Mesothelial cell of epicardium (in vitro differentiated cells): Measurements from ENCODE around the gene DENND4B. TPM values are rescaled to one million over a fixed set of nuclear protein-coding genes. Genes with fewer than 3 reads are reported as not detected.

Experiments used
- DNase-seq, 2 experiments: peaks; one replicate each; pipeline ENCODE4 v3.0.0; 2021; ENCODE audit warnings: low spot score in 2 of 2; ENCODE audit not compliant: unreplicated experiment in 2 of 2
- H3K27ac Mint-ChIP-seq: 2 replicates; pipeline ENCODE4 v1.8.0; 2021; ENCODE audit warnings: mixed read lengths
- H3K27me3 Mint-ChIP-seq: 2 replicates; pipeline ENCODE4 v1.8.0; 2021; ENCODE audit warnings: low read depth, mixed read lengths
- H3K36me3 Mint-ChIP-seq: 2 replicates; pipeline ENCODE4 v1.8.0; 2021; ENCODE audit warnings: mixed read lengths
- H3K4me1 Mint-ChIP-seq: 2 replicates; pipeline ENCODE4 v1.8.0; 2021; ENCODE audit warnings: mixed read lengths
- H3K4me3 Mint-ChIP-seq: 2 replicates; pipeline ENCODE4 v1.8.0; 2021; ENCODE audit warnings: mild to moderate bottlenecking, moderate library complexity, mixed read lengths
- H3K9me3 Mint-ChIP-seq: 2 replicates; pipeline ENCODE4 v1.8.0; 2021; ENCODE audit warnings: mixed read lengths
- total RNA-seq: library from RNA; stranded (reverse); gene quantifications from 3 replicates; pipeline ENCODE4 v1.2.1, GENCODE V29; 2021
- TF ChIP-seq, protein P1 (sequence below): fragments of 200-600 bp; sonication (generic); IDR thresholded peaks from one replicate; pipeline ENCODE4 v1.5.0; 2021; ENCODE audit warnings: antibody characterized with exemption; ENCODE audit not compliant: unreplicated experiment

Gene DENND4B
- total RNA-seq, 1 donor from 2014 or later: 63.1 TPM

DNA sequence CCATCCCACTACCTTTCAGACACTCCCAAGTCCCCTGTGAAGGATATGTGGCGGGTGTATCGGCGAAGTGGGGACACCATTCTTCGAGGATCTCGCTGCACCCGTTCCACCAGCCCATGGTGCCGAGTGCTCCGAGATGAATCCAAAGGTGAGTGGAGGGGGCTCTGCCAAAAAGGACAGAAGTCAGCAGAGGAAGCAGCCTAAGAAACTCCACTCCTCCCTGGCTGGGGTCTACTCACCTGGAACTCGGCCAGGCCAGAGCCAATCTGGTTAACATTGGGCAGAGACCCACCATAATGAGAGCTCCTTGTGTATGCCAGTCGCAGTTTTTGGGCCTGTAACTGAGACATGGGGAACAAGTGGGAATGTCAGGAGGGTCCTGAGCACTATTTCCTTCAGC, 8.3 kb upstream of the DENND4B start:
- TF ChIP-seq, protein P1, sequence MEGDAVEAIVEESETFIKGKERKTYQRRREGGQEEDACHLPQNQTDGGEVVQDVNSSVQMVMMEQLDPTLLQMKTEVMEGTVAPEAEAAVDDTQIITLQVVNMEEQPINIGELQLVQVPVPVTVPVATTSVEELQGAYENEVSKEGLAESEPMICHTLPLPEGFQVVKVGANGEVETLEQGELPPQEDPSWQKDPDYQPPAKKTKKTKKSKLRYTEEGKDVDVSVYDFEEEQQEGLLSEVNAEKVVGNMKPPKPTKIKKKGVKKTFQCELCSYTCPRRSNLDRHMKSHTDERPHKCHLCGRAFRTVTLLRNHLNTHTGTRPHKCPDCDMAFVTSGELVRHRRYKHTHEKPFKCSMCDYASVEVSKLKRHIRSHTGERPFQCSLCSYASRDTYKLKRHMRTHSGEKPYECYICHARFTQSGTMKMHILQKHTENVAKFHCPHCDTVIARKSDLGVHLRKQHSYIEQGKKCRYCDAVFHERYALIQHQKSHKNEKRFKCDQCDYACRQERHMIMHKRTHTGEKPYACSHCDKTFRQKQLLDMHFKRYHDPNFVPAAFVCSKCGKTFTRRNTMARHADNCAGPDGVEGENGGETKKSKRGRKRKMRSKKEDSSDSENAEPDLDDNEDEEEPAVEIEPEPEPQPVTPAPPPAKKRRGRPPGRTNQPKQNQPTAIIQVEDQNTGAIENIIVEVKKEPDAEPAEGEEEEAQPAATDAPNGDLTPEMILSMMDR: no peak
- no peaks in the 10 kb centered on the region for H3K27me3 Mint-ChIP-seq
- H3K9me3 Mint-ChIP-seq: no peaks in the 10 kb centered on the region
- no peak overlapping the region for H3K27ac Mint-ChIP-seq
- no peak overlapping the region for H3K4me3 Mint-ChIP-seq
- peaks cover 5% of the 10 kb centered on the region for H3K36me3 Mint-ChIP-seq
- peaks cover 21% of the 10 kb centered on the region for H3K4me1 Mint-ChIP-seq
- no peak for DNase-seq

GRCh38 chr1:153953859-153954365, 7.4 kb upstream of the DENND4B start:
- DNase-seq: no peak
- Mint-ChIP-seq H3K27me3 (no peaks in the 10 kb centered on the region), H3K36me3 (peaks cover 5% of the 10 kb centered on the region), H3K4me1 (peaks cover 17% of the 10 kb centered on the region), H3K9me3 (no peaks in the 10 kb centered on the region), H3K4me3 (no peak overlapping the region), H3K27ac (no peak overlapping the region)
- TF ChIP-seq, protein P1: no peak

- H3K27ac Mint-ChIP-seq: no peak overlapping the region
- peaks cover 8% of the 10 kb centered on the region for H3K36me3 Mint-ChIP-seq
- H3K27me3 Mint-ChIP-seq: no peaks in the 10 kb centered on the region
These were observed 5.3 kb upstream of the DENND4B start for GRCh38 chr1:153951801-153952200.

GRCh38 chr1:153951183-153951582, 4.7 kb upstream of the DENND4B start:
- Mint-ChIP-seq H3K9me3 (no peaks in the 10 kb centered on the region), H3K4me1 (no peaks in the 10 kb centered on the region), H3K27me3 (no peaks in the 10 kb centered on the region), H3K4me3 (no peak overlapping the region), H3K36me3 (peaks cover 8% of the 10 kb centered on the region), H3K27ac (no peak overlapping the region)
- DNase-seq: no peak
- TF ChIP-seq, protein P1: no peak

More at GRCh38 chr1:153951801-153952200, 5.3 kb upstream of the DENND4B start:
- Mint-ChIP-seq H3K4me3 (no peak overlapping the region), H3K4me1 (peaks cover 3% of the 10 kb centered on the region), H3K9me3 (no peaks in the 10 kb centered on the region)
- DNase-seq: no peak
- TF ChIP-seq, protein P1: no peak

GRCh38 chr1:153945795-153946621, 510 bp downstream of the DENND4B start:
- peak in 1 of 2 experiments; percentile 66 for DNase-seq
- H3K9me3 Mint-ChIP-seq: no peaks in the 10 kb centered on the region
- peaks cover 8% of the 10 kb centered on the region for H3K36me3 Mint-ChIP-seq
- H3K27me3 Mint-ChIP-seq: no peaks in the 10 kb centered on the region
- peaks cover 13% of the 10 kb centered on the region for H3K4me1 Mint-ChIP-seq
- H3K4me3 Mint-ChIP-seq: peak overlapping the region; percentile 78
- H3K27ac Mint-ChIP-seq: peak overlapping the region; percentile 39
- TF ChIP-seq, protein P1: no peak
